HCT116 (cell line): Measurements from ENCODE around the gene MTHFD2L. TPM values are rescaled to one million over a fixed set of nuclear protein-coding genes. Genes with fewer than 3 reads are reported as not detected.

Experiments used
- ATAC-seq: fragments of 200-7000 bp; cut with Tn5 transposase; 2 replicates; pipeline ENCODE4 v1.9.1; 2020; ENCODE audit warnings: mild to moderate bottlenecking, moderate library complexity
- BruUV-seq: library from RNA; stranded (reverse); fragments of 400-500 nt; replicated peaks from 2 replicates; lab custom pipeline; 2021; lab: Mats Ljungman, UMichigan
- CTCF ChIA-PET: fragments of 300-600 bp; sonication (Branson Sonifier 250); formaldehyde crosslinking; loops from one replicate; lab custom pipeline; 2021; ENCODE audit warnings: antibody characterized with exemption; lab: Charles Lee
- POLR2A ChIA-PET: fragments of 300-600, 350-600 bp; sonication (Branson Sonifier 250); formaldehyde crosslinking; loops from one replicate; lab custom pipeline; 2021; ENCODE audit warnings: antibody characterized with exemption; lab: Charles Lee
- RAD21 ChIA-PET, 2 experiments: fragments of 300-600 bp; sonication (Branson Sonifier 250); formaldehyde crosslinking; loops; one replicate each; lab custom pipeline; 2023; ENCODE audit warnings: low total read pairs in 2 of 2; ENCODE audit not compliant: uncharacterized antibody in 2 of 2, unreplicated experiment in 2 of 2, low non-redundant PET in 1 of 2; lab: Charles Lee
- DNase-seq: peaks from one replicate; pipeline ENCODE4 v3.0.0-alpha.2; 2010; ENCODE audit warnings: low read depth, low spot score
- H2AFZ ChIP-seq: fragments of 200-600 bp; shearing (Covaris generic), sonication (generic); 2 replicates; pipeline ENCODE4 v1.6.1; 2017; ENCODE audit warnings: low read depth, mixed run types, mixed read lengths, antibody characterized with exemption, low read length; ENCODE audit not compliant: poor library complexity, severe bottlenecking
- H3K27ac ChIP-seq: 2 replicates; pipeline ENCODE4 v1.5.1; 2012; ENCODE audit warnings: low read depth, low read length
- H3K27me3 ChIP-seq: fragments of 200-600 bp; sonication (generic); 2 replicates; pipeline ENCODE4 v1.6.1; 2016; ENCODE audit warnings: mixed run types, low read length, mixed read lengths; ENCODE audit not compliant: insufficient read depth
- H3K36me3 ChIP-seq, 2 experiments: fragments of 200-500 bp in 1 of 2; fragments of 200-600 bp in 1 of 2; sonication (Bioruptor generic) in 1 of 2; sonication (generic) in 1 of 2; 2 replicates each; pipeline versions ENCODE4 v1.5.1 to v1.6.1; 2014 to 2016; ENCODE audit warnings: low read length in 2 of 2, inconsistent platforms in 1 of 2, mixed read lengths in 1 of 2, mixed run types in 1 of 2; ENCODE audit not compliant: insufficient read depth in 2 of 2, control insufficient read depth in 1 of 2
- H3K4me1 ChIP-seq, 2 experiments: fragments of 200-600 bp in 1 of 2; sonication (generic) in 1 of 2; 2 replicates each; pipeline versions ENCODE4 v1.5.1 to v1.6.1; 2012 to 2017; ENCODE audit warnings: low read length in 2 of 2, inconsistent platforms in 1 of 2, mild to moderate bottlenecking in 1 of 2, mixed read lengths in 1 of 2, mixed run types in 1 of 2, moderate library complexity in 1 of 2; ENCODE audit not compliant: insufficient read depth in 2 of 2, control insufficient read depth in 1 of 2
- H3K4me2 ChIP-seq: fragments of 200-600 bp; sonication (generic); 2 replicates; pipeline ENCODE4 v1.6.1; 2017; ENCODE audit warnings: mixed run types, low read length, mixed read lengths
- H3K4me3 ChIP-seq, 2 experiments: fragments of 200-600 bp in 1 of 2; sonication (generic) in 1 of 2; replicated peaks in 1 of 2; 2 replicates each; pipeline ENCODE4 v1.5.1; 2011 to 2016; ENCODE audit warnings: low read length in 2 of 2, control low read depth in 1 of 2, low read depth in 1 of 2, mild to moderate bottlenecking in 1 of 2, mixed read lengths in 1 of 2, mixed run types in 1 of 2
- H3K79me2 ChIP-seq: fragments of 200-600 bp; sonication (generic); 2 replicates; pipeline ENCODE4 v1.6.1; 2017; ENCODE audit warnings: mild to moderate bottlenecking, mixed run types, low read length, moderate library complexity, mixed read lengths; ENCODE audit not compliant: insufficient read depth
- H3K9ac ChIP-seq: fragments of 200-600 bp; sonication (generic); 2 replicates; pipeline ENCODE4 v1.6.1; 2016; ENCODE audit warnings: low read length, mixed read lengths
- H3K9me2 ChIP-seq: fragments of 200-600 bp; sonication (generic), shearing (Covaris generic); 2 replicates; pipeline ENCODE4 v1.6.1; 2017; ENCODE audit warnings: mixed run types, mild to moderate bottlenecking, moderate library complexity; ENCODE audit not compliant: insufficient read depth
- H3K9me3 ChIP-seq, 2 experiments: fragments of 200-500 bp in 1 of 2; fragments of 200-600 bp in 1 of 2; sonication (Bioruptor generic) in 1 of 2; sonication (generic) in 1 of 2; 2 replicates each; pipeline ENCODE4 v1.6.1; 2014 to 2017; ENCODE audit warnings: low read length in 2 of 2, mixed read lengths in 2 of 2, inconsistent platforms in 1 of 2, low read depth in 1 of 2, mild to moderate bottlenecking in 1 of 2, mixed run types in 1 of 2, moderate library complexity in 1 of 2; ENCODE audit not compliant: control insufficient read depth in 1 of 2, insufficient read depth in 1 of 2
- H4K20me1 ChIP-seq: fragments of 200-600 bp; sonication (generic), shearing (Covaris generic); 2 replicates; pipeline ENCODE4 v1.6.1; 2017; ENCODE audit warnings: mixed run types, mild to moderate bottlenecking, moderate library complexity; ENCODE audit not compliant: insufficient read depth
- CEBPB ChIP-seq: IDR thresholded peaks from 2 replicates; pipeline ENCODE4 v1.6.1; 2012; ENCODE audit warnings: low read depth
- EGR1 ChIP-seq: IDR thresholded peaks from 2 replicates; pipeline ENCODE4 v1.6.1; 2012; ENCODE audit warnings: low read depth
- ELF1 ChIP-seq: IDR thresholded peaks from 2 replicates; pipeline ENCODE4 v1.6.1; 2012; ENCODE audit warnings: low read depth, borderline replicate concordance
- EZH2 ChIP-seq: fragments of 200-600 bp; sonication (generic); IDR thresholded peaks from 2 replicates; pipeline ENCODE4 v1.6.1; 2017; ENCODE audit warnings: antibody characterized with exemption, mixed run types
- EZH2phosphoT487 ChIP-seq: fragments of 200-600 bp; IDR thresholded peaks from 2 replicates; pipeline ENCODE4 v1.6.1; 2018; ENCODE audit warnings: antibody characterized with exemption, borderline replicate concordance
- FOSL1 ChIP-seq: IDR thresholded peaks from 2 replicates; pipeline ENCODE4 v1.6.1; 2012; ENCODE audit warnings: low read depth
- JUND ChIP-seq: IDR thresholded peaks from 2 replicates; pipeline ENCODE4 v1.6.1; 2012
- POLR2A ChIP-seq: IDR thresholded peaks from 2 replicates; pipeline ENCODE4 v1.7.0; 2011; ENCODE audit warnings: borderline replicate concordance; ENCODE audit not compliant: insufficient read depth, insufficient read length; ENCODE audit errors: extremely low read depth
- POLR2AphosphoS5 ChIP-seq: IDR thresholded peaks from 2 replicates; pipeline ENCODE4 v1.6.1; 2011; ENCODE audit warnings: mild to moderate bottlenecking, low read depth, low read length, moderate library complexity
- RAD21 ChIP-seq: IDR thresholded peaks from 2 replicates; pipeline ENCODE4 v1.6.1; 2012; ENCODE audit warnings: low read depth, mild to moderate bottlenecking
- SIN3A ChIP-seq: IDR thresholded peaks from 2 replicates; pipeline ENCODE4 v1.6.1; 2012; ENCODE audit warnings: low read depth
- SP1 ChIP-seq: IDR thresholded peaks from 2 replicates; pipeline ENCODE4 v1.6.1; 2012; ENCODE audit warnings: low read depth
- SRF ChIP-seq: IDR thresholded peaks from 2 replicates; pipeline ENCODE4 v1.6.1; 2012; ENCODE audit warnings: low read depth
- YY1 ChIP-seq: IDR thresholded peaks from 2 replicates; pipeline ENCODE4 v1.6.1; 2011; ENCODE audit warnings: low read length, low read depth, moderate library complexity, mild to moderate bottlenecking; ENCODE audit not compliant: insufficient replicate concordance; ENCODE audit errors: extremely low read depth
- ZNF274 ChIP-seq: fragments of 200-500 bp; sonication (Bioruptor generic); IDR thresholded peaks from 2 replicates; pipeline ENCODE4 v1.6.1; 2014; ENCODE audit warnings: mild to moderate bottlenecking, low read depth, low read length, inconsistent platforms
- intact Hi-C: fragments of 100-400 bp; cut with micrococcal nuclease; formaldehyde crosslinking; loops from 2 replicates; pipeline ENCODE4 v1.10.0; 2022
- total RNA-seq: library from RNA; stranded (reverse); gene quantifications from one replicate; pipeline ENCODE4 v1.2.1, GENCODE V29; 2021; ENCODE audit not compliant: unreplicated experiment
- TF ChIP-seq, protein P1 (sequence below), 3 experiments: fragments of 200-600 bp in 1 of 3; sonication (generic) in 1 of 3; IDR thresholded peaks in 2 of 3; conservative IDR thresholded peaks in 1 of 3; 2 replicates each; pipeline ENCODE4 v1.5.1; 2012 to 2017; ENCODE audit warnings: low read depth in 2 of 3, low read length in 2 of 3, antibody characterized with exemption in 1 of 3, borderline replicate concordance in 1 of 3, control low read depth in 1 of 3, mild to moderate bottlenecking in 1 of 3, mixed read lengths in 1 of 3, mixed run types in 1 of 3, moderate library complexity in 1 of 3; ENCODE audit not compliant: insufficient read depth in 1 of 3
- TF ChIP-seq, protein P2 (sequence below): IDR thresholded peaks from 2 replicates; pipeline ENCODE4 v1.6.1; 2012; ENCODE audit warnings: low read depth
- TF ChIP-seq, protein P3 (sequence below): IDR thresholded peaks from 2 replicates; pipeline ENCODE4 v1.6.1; 2012

MTHFD2L gene
- total RNA-seq, 1 experiment from 2014 or later, result 15.0 TPM

DNA sequence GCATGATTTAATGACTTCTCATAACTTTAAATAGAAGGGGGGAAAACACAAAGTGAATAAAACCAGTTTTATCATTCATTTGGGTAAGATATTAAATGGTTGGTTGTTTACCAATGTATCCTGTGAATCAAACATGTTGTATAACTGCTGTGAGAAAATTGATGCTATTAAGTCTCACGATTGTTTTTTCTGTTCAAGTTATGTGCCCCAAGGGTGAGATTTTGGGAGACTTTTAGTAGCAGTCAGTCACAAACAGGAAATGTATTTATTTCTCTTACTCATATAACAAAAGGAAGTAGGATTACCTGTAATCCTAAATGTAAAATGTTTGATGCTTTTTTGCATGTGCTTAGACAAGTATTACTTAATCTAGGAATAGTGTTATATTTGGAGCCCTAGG, 39.2 kb downstream of the MTHFD2L start:
- H3K4me1 ChIP-seq, result no peaks in the 10 kb centered on the region
- BruUV-seq, result no TSS peak
- no peaks in the 10 kb centered on the region for H3K27me3 ChIP-seq
- POLR2A ChIA-PET, result no interaction called here
- no peak for DNase-seq
- no peaks in the 10 kb centered on the region for H3K9me3 ChIP-seq
- no peaks in the 10 kb centered on the region for H3K79me2 ChIP-seq
- CTCF ChIA-PET, result no interaction called here
- H3K9ac ChIP-seq, result no peak overlapping the region
- RAD21 ChIA-PET, result no interaction called here
- no peak overlapping the region for H3K27ac ChIP-seq
- H3K36me3 ChIP-seq, result 0 out of 4 replicates have a peak, but pooled peaks cover 0 to 6% of the 10 kb centered on the region in 2 experiments
- no peak overlapping the region for H3K4me2 ChIP-seq
- intact Hi-C loops, result no loop called here
- no peak overlapping the region for H3K4me3 ChIP-seq
- no peaks in the 10 kb centered on the region for H4K20me1 ChIP-seq
- H3K9me2 ChIP-seq, result no peaks in the 10 kb centered on the region
- ATAC-seq, result no peak
- TF ChIP-seq, protein P1, sequence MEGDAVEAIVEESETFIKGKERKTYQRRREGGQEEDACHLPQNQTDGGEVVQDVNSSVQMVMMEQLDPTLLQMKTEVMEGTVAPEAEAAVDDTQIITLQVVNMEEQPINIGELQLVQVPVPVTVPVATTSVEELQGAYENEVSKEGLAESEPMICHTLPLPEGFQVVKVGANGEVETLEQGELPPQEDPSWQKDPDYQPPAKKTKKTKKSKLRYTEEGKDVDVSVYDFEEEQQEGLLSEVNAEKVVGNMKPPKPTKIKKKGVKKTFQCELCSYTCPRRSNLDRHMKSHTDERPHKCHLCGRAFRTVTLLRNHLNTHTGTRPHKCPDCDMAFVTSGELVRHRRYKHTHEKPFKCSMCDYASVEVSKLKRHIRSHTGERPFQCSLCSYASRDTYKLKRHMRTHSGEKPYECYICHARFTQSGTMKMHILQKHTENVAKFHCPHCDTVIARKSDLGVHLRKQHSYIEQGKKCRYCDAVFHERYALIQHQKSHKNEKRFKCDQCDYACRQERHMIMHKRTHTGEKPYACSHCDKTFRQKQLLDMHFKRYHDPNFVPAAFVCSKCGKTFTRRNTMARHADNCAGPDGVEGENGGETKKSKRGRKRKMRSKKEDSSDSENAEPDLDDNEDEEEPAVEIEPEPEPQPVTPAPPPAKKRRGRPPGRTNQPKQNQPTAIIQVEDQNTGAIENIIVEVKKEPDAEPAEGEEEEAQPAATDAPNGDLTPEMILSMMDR (IDR thresholded peaks at IDR 0.05 in 2 of 3, conservative IDR thresholded peaks at IDR 0.05 in 1 of 3; ENCODE audit: borderline replicate concordance in 1 of 3, insufficient read depth in 1 of 3, low read depth in 2 of 3, low read length in 2 of 3), result no peak
- TF ChIP-seq JUND (no peak), SP1 (no peak), YY1 (no peak), SIN3A (no peak), RAD21 (no peak), EZH2 (no peak), POLR2A (no peak), POLR2AphosphoS5 (no peak), SRF (no peak), ELF1 (no peak), EZH2phosphoT487 (no peak), ZNF274 (no peak), EGR1 (no peak), FOSL1 (no peak), CEBPB (no peak)
- TF ChIP-seq, protein P2, sequence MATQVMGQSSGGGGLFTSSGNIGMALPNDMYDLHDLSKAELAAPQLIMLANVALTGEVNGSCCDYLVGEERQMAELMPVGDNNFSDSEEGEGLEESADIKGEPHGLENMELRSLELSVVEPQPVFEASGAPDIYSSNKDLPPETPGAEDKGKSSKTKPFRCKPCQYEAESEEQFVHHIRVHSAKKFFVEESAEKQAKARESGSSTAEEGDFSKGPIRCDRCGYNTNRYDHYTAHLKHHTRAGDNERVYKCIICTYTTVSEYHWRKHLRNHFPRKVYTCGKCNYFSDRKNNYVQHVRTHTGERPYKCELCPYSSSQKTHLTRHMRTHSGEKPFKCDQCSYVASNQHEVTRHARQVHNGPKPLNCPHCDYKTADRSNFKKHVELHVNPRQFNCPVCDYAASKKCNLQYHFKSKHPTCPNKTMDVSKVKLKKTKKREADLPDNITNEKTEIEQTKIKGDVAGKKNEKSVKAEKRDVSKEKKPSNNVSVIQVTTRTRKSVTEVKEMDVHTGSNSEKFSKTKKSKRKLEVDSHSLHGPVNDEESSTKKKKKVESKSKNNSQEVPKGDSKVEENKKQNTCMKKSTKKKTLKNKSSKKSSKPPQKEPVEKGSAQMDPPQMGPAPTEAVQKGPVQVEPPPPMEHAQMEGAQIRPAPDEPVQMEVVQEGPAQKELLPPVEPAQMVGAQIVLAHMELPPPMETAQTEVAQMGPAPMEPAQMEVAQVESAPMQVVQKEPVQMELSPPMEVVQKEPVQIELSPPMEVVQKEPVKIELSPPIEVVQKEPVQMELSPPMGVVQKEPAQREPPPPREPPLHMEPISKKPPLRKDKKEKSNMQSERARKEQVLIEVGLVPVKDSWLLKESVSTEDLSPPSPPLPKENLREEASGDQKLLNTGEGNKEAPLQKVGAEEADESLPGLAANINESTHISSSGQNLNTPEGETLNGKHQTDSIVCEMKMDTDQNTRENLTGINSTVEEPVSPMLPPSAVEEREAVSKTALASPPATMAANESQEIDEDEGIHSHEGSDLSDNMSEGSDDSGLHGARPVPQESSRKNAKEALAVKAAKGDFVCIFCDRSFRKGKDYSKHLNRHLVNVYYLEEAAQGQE, result no peak
- TF ChIP-seq, protein P3, sequence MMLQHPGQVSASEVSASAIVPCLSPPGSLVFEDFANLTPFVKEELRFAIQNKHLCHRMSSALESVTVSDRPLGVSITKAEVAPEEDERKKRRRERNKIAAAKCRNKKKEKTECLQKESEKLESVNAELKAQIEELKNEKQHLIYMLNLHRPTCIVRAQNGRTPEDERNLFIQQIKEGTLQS, result no peak
- TF ChIP-seq, all 23 proteins: peak for 0
- no peak overlapping the region for H2AFZ ChIP-seq
